HepG2 (cell line): ENCODE results near the gene STRADA. TPM values are rescaled to one million over a fixed set of nuclear protein-coding genes. Genes with fewer than 3 reads are reported as not detected.

ENCODE experiments used
- CREB1 ChIP-seq, 2 experiments: fragments of 450-650 bp in 1 of 2; IDR thresholded peaks; 2 replicates each; pipeline ENCODE4 v1.6.1; 2016 to 2017; ENCODE audit warnings: control low read depth in 1 of 2, mild to moderate bottlenecking in 1 of 2, missing compliant biosample characterization in 1 of 2, missing genetic modification characterization in 1 of 2
- ETV6 ChIP-seq: sonication (generic); formaldehyde crosslinking; conservative IDR thresholded peaks from 2 replicates; pipeline ENCODE4 v1.4.0; 2020; ENCODE audit warnings: missing genetic modification reagents
- NPAS2 ChIP-seq: sonication (generic); formaldehyde crosslinking; IDR thresholded peaks from 2 replicates; pipeline ENCODE4 v1.8.0; 2022; ENCODE audit warnings: mild to moderate bottlenecking, missing genetic modification reagents, borderline replicate concordance
- PATZ1 ChIP-seq: sonication (generic); formaldehyde crosslinking; IDR thresholded peaks from 2 replicates; pipeline ENCODE4 v1.4.0; 2020; ENCODE audit warnings: missing genetic modification reagents
- PTBP1 ChIP-seq: fragments of 200-400 bp; formaldehyde crosslinking; IDR thresholded peaks from 2 replicates; pipeline ENCODE4 v1.6.1; 2018; ENCODE audit warnings: low read length, low read depth; ENCODE audit not compliant: poor library complexity, severe bottlenecking
- SALL1 ChIP-seq: sonication (generic); formaldehyde crosslinking; IDR thresholded peaks from 2 replicates; pipeline ENCODE4 v1.8.0; 2022; ENCODE audit warnings: mild to moderate bottlenecking, missing genetic modification reagents
- ZC3H4 ChIP-seq: sonication (generic); formaldehyde crosslinking; IDR thresholded peaks from 2 replicates; pipeline ENCODE4 v1.4.0; 2020; ENCODE audit warnings: missing genetic modification reagents, borderline replicate concordance
- ZFP36 ChIP-seq: fragments of 150-350 bp; IDR thresholded peaks from 2 replicates; pipeline ENCODE4 v1.6.1; 2018; ENCODE audit warnings: borderline replicate concordance, low read length, low read depth; ENCODE audit not compliant: partially characterized antibody
- ZNF280D ChIP-seq: sonication (generic); formaldehyde crosslinking; IDR thresholded peaks from 2 replicates; pipeline ENCODE4 v1.5.1; 2020; ENCODE audit warnings: mild to moderate bottlenecking, missing genetic modification reagents
- ZNF335 ChIP-seq: sonication (generic); formaldehyde crosslinking; IDR thresholded peaks from 2 replicates; pipeline ENCODE4 v1.4.0; 2020; ENCODE audit warnings: missing genetic modification reagents
- ZNF484 ChIP-seq: sonication (generic); formaldehyde crosslinking; IDR thresholded peaks from 2 replicates; pipeline ENCODE4 v1.5.1; 2020; ENCODE audit warnings: mild to moderate bottlenecking, low read depth, missing genetic modification reagents, borderline replicate concordance
- ZNF75D ChIP-seq: sonication (generic); formaldehyde crosslinking; IDR thresholded peaks from 2 replicates; pipeline ENCODE4 v1.8.1; 2023; ENCODE audit warnings: missing genetic modification reagents, mild to moderate bottlenecking, borderline replicate concordance
- ZNF761 ChIP-seq: sonication (generic); formaldehyde crosslinking; conservative IDR thresholded peaks from 2 replicates; pipeline ENCODE4 v1.4.0; 2020; ENCODE audit warnings: mild to moderate bottlenecking, missing genetic modification reagents
- polyA plus RNA-seq, 8 experiments: library from polyadenylated mRNA; depleted of rRNA in 3 of 8; stranded (reverse) in 7 of 8; unstranded in 1 of 8; fragments of >200 nt; fragmentation: Illumina TruSeq in 4 of 8; extraction: Trizol in 4 of 8; gene quantifications; 2 replicates each; pipeline versions ENCODE4 v1.2.1 to v1.2.3, GENCODE V29; 2011 to 2016; ENCODE audit warnings: low read depth in 4 of 8, missing spikeins in 1 of 8, mixed read lengths in 1 of 8; ENCODE audit not compliant: insufficient read depth in 1 of 8
- total RNA-seq, 5 experiments: library from RNA; depleted of rRNA; stranded (reverse); fragments of >200 nt; fragmentation: Illumina TruSeq; extraction: Trizol; gene quantifications; 2 replicates each; pipeline ENCODE4 v1.2.3, GENCODE V29; 2016; ENCODE audit warnings: low read depth in 1 of 5
- TF ChIP-seq, protein P1 (sequence below): sonication (generic); formaldehyde crosslinking; conservative IDR thresholded peaks from 2 replicates; pipeline ENCODE4 v1.4.0; 2020; ENCODE audit warnings: mild to moderate bottlenecking, missing genetic modification reagents, moderate library complexity
- TF ChIP-seq, protein P2 (sequence below): IDR thresholded peaks from 2 replicates; pipeline ENCODE4 v1.6.1; 2016; ENCODE audit warnings: missing genetic modification reagents, missing compliant biosample characterization

The STRADA gene
- total and polyA plus RNA-seq, 2 of the 13 experiments (the other 11 are each of a cell fraction or from before 2014, with no cell fraction given): 17.6 to 17.9 TPM

GRCh38 chr17:63741408-63742173 is at the start of gene STRADA (continued):
- TF ChIP-seq ZFP36 (no peak), ETV6 (CRISPR knock-in tag) (no peak; the same call in 1 of the 2 replicates), ZC3H4 (CRISPR knock-in tag) (no peak; the same call in 1 of the 2 replicates), NPAS2 (CRISPR knock-in tag) (no peak), PATZ1 (CRISPR knock-in tag) (peak; percentile 46; the same call in 1 of the 2 replicates), SALL1 (CRISPR knock-in tag) (peak; percentile 85), ZNF280D (CRISPR knock-in tag) (no peak; the same call in 1 of the 2 replicates), CREB1 (IDR thresholded peaks at IDR 0.05) (no peak), CREB1 (CRISPR knock-in tag; IDR thresholded peaks at IDR 0.05) (no peak), PTBP1 (peak; percentile 65), ZNF484 (CRISPR knock-in tag) (no peak), ZNF75D (CRISPR knock-in tag) (0 out of 2 replicates have a peak, but pooled peaks have one; percentile 42), ZNF761 (CRISPR knock-in tag) (peak; percentile 86; the same call in 1 of the 2 replicates), ZNF335 (CRISPR knock-in tag) (peak; percentile 99)
- TF ChIP-seq, protein P1, sequence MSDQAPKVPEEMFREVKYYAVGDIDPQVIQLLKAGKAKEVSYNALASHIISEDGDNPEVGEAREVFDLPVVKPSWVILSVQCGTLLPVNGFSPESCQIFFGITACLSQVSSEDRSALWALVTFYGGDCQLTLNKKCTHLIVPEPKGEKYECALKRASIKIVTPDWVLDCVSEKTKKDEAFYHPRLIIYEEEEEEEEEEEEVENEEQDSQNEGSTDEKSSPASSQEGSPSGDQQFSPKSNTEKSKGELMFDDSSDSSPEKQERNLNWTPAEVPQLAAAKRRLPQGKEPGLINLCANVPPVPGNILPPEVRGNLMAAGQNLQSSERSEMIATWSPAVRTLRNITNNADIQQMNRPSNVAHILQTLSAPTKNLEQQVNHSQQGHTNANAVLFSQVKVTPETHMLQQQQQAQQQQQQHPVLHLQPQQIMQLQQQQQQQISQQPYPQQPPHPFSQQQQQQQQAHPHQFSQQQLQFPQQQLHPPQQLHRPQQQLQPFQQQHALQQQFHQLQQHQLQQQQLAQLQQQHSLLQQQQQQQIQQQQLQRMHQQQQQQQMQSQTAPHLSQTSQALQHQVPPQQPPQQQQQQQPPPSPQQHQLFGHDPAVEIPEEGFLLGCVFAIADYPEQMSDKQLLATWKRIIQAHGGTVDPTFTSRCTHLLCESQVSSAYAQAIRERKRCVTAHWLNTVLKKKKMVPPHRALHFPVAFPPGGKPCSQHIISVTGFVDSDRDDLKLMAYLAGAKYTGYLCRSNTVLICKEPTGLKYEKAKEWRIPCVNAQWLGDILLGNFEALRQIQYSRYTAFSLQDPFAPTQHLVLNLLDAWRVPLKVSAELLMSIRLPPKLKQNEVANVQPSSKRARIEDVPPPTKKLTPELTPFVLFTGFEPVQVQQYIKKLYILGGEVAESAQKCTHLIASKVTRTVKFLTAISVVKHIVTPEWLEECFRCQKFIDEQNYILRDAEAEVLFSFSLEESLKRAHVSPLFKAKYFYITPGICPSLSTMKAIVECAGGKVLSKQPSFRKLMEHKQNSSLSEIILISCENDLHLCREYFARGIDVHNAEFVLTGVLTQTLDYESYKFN (CRISPR knock-in tag): peak; percentile 39; the same call in 1 of the 2 replicates
- TF ChIP-seq, protein P2, sequence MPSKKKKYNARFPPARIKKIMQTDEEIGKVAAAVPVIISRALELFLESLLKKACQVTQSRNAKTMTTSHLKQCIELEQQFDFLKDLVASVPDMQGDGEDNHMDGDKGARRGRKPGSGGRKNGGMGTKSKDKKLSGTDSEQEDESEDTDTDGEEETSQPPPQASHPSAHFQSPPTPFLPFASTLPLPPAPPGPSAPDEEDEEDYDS (CRISPR knock-in tag): peak; percentile 94
